Nephron progenitor cell (in vitro differentiated cells): Measurements from ENCODE around the gene THBS2.

Experiments used
- DNase-seq: peaks from one replicate; pipeline ENCODE4 v3.0.0; 2021
- H3K27ac Mint-ChIP-seq: 2 replicates; pipeline ENCODE4 v1.8.0; 2021; ENCODE audit warnings: mild to moderate bottlenecking, moderate library complexity, mixed read lengths
- H3K27me3 Mint-ChIP-seq: 2 replicates; pipeline ENCODE4 v1.8.0; 2021; ENCODE audit warnings: mild to moderate bottlenecking, low read depth, mixed read lengths; ENCODE audit not compliant: poor library complexity
- H3K36me3 Mint-ChIP-seq: 2 replicates; pipeline ENCODE4 v1.8.0; 2021; ENCODE audit warnings: low read depth, mixed read lengths
- H3K4me1 Mint-ChIP-seq: 2 replicates; pipeline ENCODE4 v1.8.0; 2021; ENCODE audit warnings: mixed read lengths
- H3K4me3 Mint-ChIP-seq: 2 replicates; pipeline ENCODE4 v1.8.0; 2021; ENCODE audit warnings: mild to moderate bottlenecking, moderate library complexity, mixed read lengths
- H3K9me3 Mint-ChIP-seq: 2 replicates; pipeline ENCODE4 v1.8.0; 2021; ENCODE audit warnings: mild to moderate bottlenecking, moderate library complexity, mixed read lengths
- TF ChIP-seq, protein P1 (sequence below): fragments of 200-600 bp; sonication (generic); IDR thresholded peaks from 2 replicates; pipeline ENCODE4 v1.5.0; 2021; ENCODE audit warnings: antibody characterized with exemption

The THBS2 gene

DNA sequence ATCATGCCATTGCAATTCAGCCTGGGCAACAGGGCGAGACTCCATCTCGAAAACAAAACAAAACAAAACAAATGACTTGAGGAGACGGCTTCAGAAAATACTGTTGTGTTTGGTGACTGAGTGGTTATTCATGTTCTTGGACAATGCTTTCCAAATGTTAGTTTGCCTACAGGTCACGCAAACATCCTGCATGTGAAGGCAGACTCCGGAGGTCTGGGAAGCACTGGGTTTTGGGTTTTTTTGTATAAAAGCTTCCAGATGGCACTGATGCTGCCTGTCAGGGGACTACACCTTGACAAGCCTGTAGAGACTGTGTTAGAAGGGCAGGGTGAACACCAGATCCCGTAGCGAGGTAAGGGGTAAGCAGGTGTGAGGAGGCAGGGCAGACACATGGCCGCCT, 81.7 kb downstream of the THBS2 start:
- Mint-ChIP-seq H3K4me3 (no peak overlapping the region), H3K27ac (peak overlapping the region; percentile 64), H3K36me3 (no peaks in the 10 kb centered on the region), H3K4me1 (peaks cover 25% of the 10 kb centered on the region), H3K9me3 (no peaks in the 10 kb centered on the region), H3K27me3 (peaks cover 7% of the 10 kb centered on the region)
- no peak for DNase-seq
- TF ChIP-seq, protein P1, sequence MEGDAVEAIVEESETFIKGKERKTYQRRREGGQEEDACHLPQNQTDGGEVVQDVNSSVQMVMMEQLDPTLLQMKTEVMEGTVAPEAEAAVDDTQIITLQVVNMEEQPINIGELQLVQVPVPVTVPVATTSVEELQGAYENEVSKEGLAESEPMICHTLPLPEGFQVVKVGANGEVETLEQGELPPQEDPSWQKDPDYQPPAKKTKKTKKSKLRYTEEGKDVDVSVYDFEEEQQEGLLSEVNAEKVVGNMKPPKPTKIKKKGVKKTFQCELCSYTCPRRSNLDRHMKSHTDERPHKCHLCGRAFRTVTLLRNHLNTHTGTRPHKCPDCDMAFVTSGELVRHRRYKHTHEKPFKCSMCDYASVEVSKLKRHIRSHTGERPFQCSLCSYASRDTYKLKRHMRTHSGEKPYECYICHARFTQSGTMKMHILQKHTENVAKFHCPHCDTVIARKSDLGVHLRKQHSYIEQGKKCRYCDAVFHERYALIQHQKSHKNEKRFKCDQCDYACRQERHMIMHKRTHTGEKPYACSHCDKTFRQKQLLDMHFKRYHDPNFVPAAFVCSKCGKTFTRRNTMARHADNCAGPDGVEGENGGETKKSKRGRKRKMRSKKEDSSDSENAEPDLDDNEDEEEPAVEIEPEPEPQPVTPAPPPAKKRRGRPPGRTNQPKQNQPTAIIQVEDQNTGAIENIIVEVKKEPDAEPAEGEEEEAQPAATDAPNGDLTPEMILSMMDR, result no peak

DNA sequence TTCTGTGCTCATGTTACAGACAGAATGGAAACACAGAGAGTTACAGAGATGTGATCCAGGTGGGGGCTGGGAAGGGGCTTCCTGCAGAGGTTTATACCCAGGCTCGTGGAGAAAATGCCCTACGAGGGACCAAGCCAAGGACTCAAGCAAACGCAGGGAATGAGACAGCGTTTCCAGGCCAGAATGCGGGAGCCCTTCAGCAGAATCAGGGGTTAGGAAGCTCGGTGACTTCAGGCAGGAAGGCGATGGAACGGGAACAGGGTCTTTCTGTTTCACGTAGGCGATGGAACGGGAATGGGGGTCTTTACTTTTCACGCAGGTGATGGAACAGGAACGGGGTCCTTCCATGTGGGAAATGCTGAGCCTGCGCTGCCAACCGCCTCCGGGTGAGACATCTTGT, 82.6 kb downstream of the THBS2 start:
- no peaks in the 10 kb centered on the region for H3K36me3 Mint-ChIP-seq
- H3K4me1 Mint-ChIP-seq, result peaks cover 25% of the 10 kb centered on the region
- peak overlapping the region; percentile 25 for H3K27ac Mint-ChIP-seq
- no peaks in the 10 kb centered on the region for H3K9me3 Mint-ChIP-seq
- peaks cover 4% of the 10 kb centered on the region for H3K27me3 Mint-ChIP-seq
- no peak for DNase-seq
- TF ChIP-seq, protein P1, result no peak
- H3K4me3 Mint-ChIP-seq, result no peak overlapping the region

DNA sequence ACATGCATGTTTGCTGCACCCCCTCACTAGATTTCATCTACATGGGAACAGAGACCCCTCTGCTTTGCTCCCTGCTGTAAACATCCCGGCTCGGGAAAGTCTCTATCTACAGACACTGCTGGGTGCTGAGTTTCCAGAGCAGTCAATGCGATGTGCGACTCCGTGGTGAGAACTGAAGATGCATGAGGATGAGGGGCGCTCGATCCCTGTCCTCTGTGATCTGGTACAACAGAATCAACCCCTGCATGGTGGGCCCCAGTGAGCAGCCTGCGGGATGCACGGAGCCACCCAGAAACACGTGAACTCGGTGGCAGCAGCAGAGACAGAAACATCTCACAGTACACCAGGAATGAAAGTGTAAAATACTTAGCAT, 83.1 kb downstream of the THBS2 start:
- DNase-seq, result no peak
- Mint-ChIP-seq H3K27ac (peak overlapping the region; percentile 25), H3K36me3 (no peaks in the 10 kb centered on the region), H3K4me1 (peaks cover 25% of the 10 kb centered on the region), H3K27me3 (peaks cover 4% of the 10 kb centered on the region), H3K4me3 (no peak overlapping the region), H3K9me3 (no peaks in the 10 kb centered on the region)
- TF ChIP-seq, protein P1, result no peak

DNA sequence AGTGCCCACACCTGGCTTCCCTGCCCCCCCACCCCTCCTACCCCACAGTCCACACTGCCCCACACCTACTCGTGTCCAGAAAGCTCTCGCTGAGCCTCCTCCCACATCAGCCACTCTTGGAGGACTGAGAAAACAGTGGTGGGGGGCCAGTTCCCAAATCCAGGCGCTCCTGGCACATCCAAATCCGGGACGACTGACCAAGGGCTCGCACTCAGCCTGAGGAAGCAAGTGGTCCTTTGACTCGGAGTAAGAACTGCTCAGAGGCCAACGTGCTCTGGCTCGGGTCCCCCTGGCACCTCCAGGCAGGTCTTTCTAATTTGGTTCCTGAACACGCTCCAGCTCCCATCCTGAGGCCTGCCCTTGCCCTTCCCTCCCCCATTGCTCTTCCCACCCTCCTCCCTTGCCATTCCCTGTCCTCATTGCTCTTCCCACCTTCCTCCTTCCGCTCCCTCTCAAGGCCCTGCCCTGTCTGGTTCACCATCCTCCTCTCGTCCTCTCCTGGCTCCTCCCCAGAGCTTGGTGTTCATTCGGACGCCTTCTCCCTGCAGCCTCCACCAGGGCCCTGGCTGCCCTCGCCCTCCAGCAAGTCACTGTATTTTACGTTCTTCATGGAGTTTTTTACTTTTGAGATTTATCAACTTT, 83.6 kb downstream of the THBS2 start:
- Mint-ChIP-seq H3K9me3 (no peaks in the 10 kb centered on the region), H3K4me3 (no peak overlapping the region), H3K27ac (no peak overlapping the region), H3K36me3 (no peaks in the 10 kb centered on the region), H3K4me1 (peaks cover 20% of the 10 kb centered on the region), H3K27me3 (peaks cover 4% of the 10 kb centered on the region)
- DNase-seq, result no peak
- TF ChIP-seq, protein P1, result no peak

DNA sequence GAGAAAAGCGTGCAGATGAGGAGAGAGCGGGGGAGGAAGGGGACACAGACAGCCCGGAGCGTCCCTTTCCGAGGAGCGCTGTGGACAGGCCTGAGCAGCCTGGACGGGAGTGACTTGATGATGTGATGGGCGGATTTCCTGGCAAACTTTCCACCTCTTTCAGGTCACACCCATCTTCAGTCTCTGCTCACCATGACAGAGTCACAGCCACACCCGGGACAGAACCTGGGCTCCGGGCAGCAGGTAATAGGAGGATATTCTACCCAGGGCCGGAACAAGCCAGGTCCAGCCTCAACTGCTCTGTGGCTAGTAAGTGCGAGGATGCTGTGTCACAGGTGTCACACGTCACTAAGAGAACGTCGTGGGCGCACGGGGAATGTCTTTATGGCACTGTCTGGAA, 84.3 kb downstream of the THBS2 start:
- Mint-ChIP-seq H3K27me3 (peaks cover 4% of the 10 kb centered on the region), H3K4me1 (peaks cover 20% of the 10 kb centered on the region), H3K27ac (no peak overlapping the region), H3K36me3 (no peaks in the 10 kb centered on the region), H3K9me3 (no peaks in the 10 kb centered on the region), H3K4me3 (no peak overlapping the region)
- TF ChIP-seq, protein P1, result no peak
- DNase-seq, result no peak

DNA sequence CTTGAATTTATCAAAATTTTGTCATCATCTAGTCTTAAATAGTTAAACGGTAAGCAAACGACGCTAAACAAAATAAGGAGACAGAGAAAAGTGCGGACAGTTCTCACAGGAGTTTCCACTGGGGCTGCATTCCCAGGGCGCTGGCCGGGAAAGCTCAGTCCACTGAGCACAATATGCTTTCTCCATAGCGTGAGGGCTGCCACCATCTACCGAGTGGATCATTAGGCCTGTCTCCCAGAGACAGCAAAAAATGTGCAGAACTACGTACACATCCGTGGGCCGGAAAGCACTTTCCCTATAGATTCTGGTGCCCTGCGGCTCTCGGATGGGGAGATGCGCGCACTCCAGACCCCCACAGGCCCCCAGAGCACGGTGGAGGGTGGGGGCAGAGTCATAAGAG, 84.9 kb downstream of the THBS2 start:
- TF ChIP-seq, protein P1, result no peak
- Mint-ChIP-seq H3K36me3 (no peaks in the 10 kb centered on the region), H3K27ac (no peak overlapping the region), H3K4me1 (peaks cover 20% of the 10 kb centered on the region), H3K27me3 (peaks cover 4% of the 10 kb centered on the region), H3K4me3 (no peak overlapping the region), H3K9me3 (no peaks in the 10 kb centered on the region)
- DNase-seq, result no peak
